Prostate gland (tissue), 2 donors: ENCODE data around the gene RMND5A. TPM values are rescaled to one million over a fixed set of nuclear protein-coding genes. Genes with fewer than 3 reads are reported as not detected.

Experiments
- DNase-seq: peaks from one replicate; pipeline ENCODE4 v3.0.0-alpha.2; 2019; ENCODE audit warnings: low spot score
- H3K27ac ChIP-seq, 2 donors: fragments of 200-600 bp; sonication (generic); 2 replicates each; pipeline ENCODE4 v1.5.1; 2017 to 2019
- H3K27me3 ChIP-seq: fragments of 200-600 bp; sonication (generic); replicated peaks from 2 replicates; pipeline ENCODE4 v1.5.1; 2019; ENCODE audit not compliant: insufficient read depth
- H3K36me3 ChIP-seq, 2 donors: fragments of 200-600 bp; sonication (generic); 1 replicate in 1 of 2; 2 replicates in 1 of 2; pipeline versions ENCODE4 v1.5.1 to v1.8.1; 2017 to 2019
- H3K4me1 ChIP-seq: fragments of 200-600 bp; sonication (generic); replicated peaks from 2 replicates; pipeline ENCODE4 v1.5.1; 2019
- H3K4me3 ChIP-seq, 2 donors: fragments of 200-600 bp; sonication (generic); 2 replicates each; pipeline ENCODE4 v1.5.1; 2017 to 2019
- H3K9me3 ChIP-seq: fragments of 200-600 bp; sonication (generic); 2 replicates; pipeline ENCODE4 v1.5.1; 2017
- POLR2A ChIP-seq: fragments of 450-650 bp; IDR thresholded peaks from one replicate; pipeline ENCODE4 v1.6.1; 2016; ENCODE audit warnings: antibody characterized with exemption, mild to moderate bottlenecking
- POLR2AphosphoS5 ChIP-seq: sonication (generic); formaldehyde crosslinking; IDR thresholded peaks from one replicate; pipeline ENCODE4 v1.6.1; 2017; ENCODE audit warnings: antibody characterized with exemption
- WGBS: methylation state at CpG from one replicate; pipeline ENCODE4 v1.1.5; 2018; 5-methylcytosine and 5-hydroxymethylcytosine counted together
- intact Hi-C: fragments of 100-400 bp; cut with DNase I; formaldehyde crosslinking; loops from one replicate; pipeline ENCODE4 v1.14.2; 2022
- total RNA-seq, 2 donors: library from RNA; depleted of rRNA; stranded (reverse); fragments of >200 nt; gene quantifications; one replicate each; pipeline ENCODE4 v1.1.0, GENCODE V29; 2016
- TF ChIP-seq, protein P1 (sequence below), 4 experiments: fragments of 200-600 bp in 2 of 4; fragments of 450-650 bp in 2 of 4; sonication (generic) in 2 of 4; IDR thresholded peaks; 1 replicate in 3 of 4; 2 replicates in 1 of 4; pipeline ENCODE4 v1.5.1; 2016 to 2019; ENCODE audit warnings: antibody characterized with exemption in 4 of 4, mild to moderate bottlenecking in 2 of 4, moderate library complexity in 2 of 4

RMND5A gene
- total RNA-seq, 2 donors from 2014 or later: 37.1 to 42.9 TPM

DNA sequence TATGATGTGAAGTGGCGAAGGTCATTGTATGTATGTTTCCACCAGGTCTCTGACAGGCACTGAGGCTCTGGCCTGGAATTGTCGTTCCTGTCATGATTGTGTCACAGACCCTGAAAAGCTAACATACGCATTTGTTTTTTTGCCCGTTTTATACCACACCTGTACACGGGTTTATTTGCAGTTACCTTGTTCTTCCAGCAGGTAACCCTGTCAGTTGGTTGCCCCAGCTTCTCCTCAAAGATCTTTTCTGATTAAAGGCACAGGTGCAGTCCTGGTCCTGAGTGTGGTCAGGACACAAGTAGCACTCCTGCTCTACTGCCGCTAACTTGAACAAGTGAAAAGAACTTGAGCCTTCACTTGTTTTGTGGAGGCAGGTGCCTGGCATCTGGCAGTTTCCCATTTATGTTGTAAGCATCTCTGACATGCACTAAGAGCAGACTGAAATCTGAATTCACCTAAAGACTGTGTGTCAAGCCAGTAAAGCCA lies 50.8 kb downstream of the RMND5A start:
- no peak overlapping the region for H3K27ac ChIP-seq
- H3K4me1 ChIP-seq: no peaks in the 10 kb centered on the region
- TF ChIP-seq POLR2A (no peak), POLR2AphosphoS5 (no peak)
- TF ChIP-seq, protein P1, sequence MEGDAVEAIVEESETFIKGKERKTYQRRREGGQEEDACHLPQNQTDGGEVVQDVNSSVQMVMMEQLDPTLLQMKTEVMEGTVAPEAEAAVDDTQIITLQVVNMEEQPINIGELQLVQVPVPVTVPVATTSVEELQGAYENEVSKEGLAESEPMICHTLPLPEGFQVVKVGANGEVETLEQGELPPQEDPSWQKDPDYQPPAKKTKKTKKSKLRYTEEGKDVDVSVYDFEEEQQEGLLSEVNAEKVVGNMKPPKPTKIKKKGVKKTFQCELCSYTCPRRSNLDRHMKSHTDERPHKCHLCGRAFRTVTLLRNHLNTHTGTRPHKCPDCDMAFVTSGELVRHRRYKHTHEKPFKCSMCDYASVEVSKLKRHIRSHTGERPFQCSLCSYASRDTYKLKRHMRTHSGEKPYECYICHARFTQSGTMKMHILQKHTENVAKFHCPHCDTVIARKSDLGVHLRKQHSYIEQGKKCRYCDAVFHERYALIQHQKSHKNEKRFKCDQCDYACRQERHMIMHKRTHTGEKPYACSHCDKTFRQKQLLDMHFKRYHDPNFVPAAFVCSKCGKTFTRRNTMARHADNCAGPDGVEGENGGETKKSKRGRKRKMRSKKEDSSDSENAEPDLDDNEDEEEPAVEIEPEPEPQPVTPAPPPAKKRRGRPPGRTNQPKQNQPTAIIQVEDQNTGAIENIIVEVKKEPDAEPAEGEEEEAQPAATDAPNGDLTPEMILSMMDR (IDR thresholded peaks at IDR 0.05): no peak
- intact Hi-C loops: no loop called here
- DNase-seq: no peak
- no peak overlapping the region for H3K4me3 ChIP-seq
- no peaks in the 10 kb centered on the region for H3K9me3 ChIP-seq
- no peaks in the 10 kb centered on the region for H3K27me3 ChIP-seq
- H3K36me3 ChIP-seq: peaks cover 0 to 5% of the 10 kb centered on the region in 2 donors
- WGBS: 82% methylated on average over 6 of the region's 6 CpGs

DNA sequence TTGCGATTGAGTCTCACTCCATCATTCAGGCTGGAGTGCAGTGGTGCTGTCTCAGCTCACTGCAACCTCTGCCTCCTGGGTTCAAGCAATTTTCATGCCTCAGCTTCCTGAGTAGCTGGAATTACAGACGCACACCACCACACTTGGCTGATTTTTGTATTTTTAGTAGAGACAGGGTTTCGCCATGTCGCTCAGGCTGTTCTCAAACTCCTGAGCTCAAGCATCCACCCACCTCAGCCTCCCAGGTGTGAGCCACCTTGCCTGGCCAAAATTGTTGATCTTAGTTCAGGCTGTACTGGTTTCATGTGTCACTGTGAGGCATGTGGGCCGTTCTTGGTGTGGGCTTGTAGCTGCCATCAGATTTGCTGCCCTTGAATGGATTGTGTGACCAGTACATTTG lies 52.5 kb downstream of the RMND5A start:
- DNase-seq: no peak
- 72% methylated on average over 5 of the region's 5 CpGs for WGBS

DNA sequence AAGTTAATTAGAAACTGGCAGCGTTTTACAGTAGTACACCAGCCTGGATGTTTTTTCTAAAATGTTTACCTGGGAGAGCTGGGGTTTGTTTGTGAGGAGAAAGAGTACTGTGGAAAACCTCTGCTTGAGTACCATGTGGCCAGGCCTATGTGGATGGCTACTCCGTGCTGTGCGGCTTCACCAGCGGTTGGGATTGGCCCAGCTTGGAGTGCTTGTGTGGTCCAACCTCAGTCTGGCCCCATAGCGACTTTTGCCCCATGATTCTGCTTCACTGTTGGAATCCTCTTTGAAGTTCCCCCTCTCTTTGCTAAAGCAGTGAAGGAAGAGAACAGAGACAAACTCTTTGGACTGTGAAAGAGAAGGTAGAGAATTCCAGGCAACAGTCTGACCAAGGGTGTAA lies 54.8 kb downstream of the RMND5A start:
- Histone ChIP-seq H3K27ac (no peak overlapping the region), H3K4me3 (no peak overlapping the region), H3K4me1 (no peaks in the 10 kb centered on the region), H3K36me3 (peaks cover 0 to 5% of the 10 kb centered on the region in 2 donors), H3K27me3 (no peaks in the 10 kb centered on the region), H3K9me3 (no peaks in the 10 kb centered on the region)
- DNase-seq: no peak
- 75% methylated on average over 5 of the region's 5 CpGs for WGBS
- TF ChIP-seq POLR2A (no peak), POLR2AphosphoS5 (no peak)
- TF ChIP-seq, protein P1 (IDR thresholded peaks at IDR 0.05): no peak
- intact Hi-C loops: no loop called here

More for the DNA sequence above, 52.5 kb downstream of the RMND5A start:
- Histone ChIP-seq H3K27ac (no peak overlapping the region), H3K9me3 (no peaks in the 10 kb centered on the region), H3K27me3 (no peaks in the 10 kb centered on the region), H3K4me1 (no peaks in the 10 kb centered on the region), H3K4me3 (no peak overlapping the region), H3K36me3 (peaks cover 0 to 5% of the 10 kb centered on the region in 2 donors)
- no peak for TF ChIP-seq POLR2A
- TF ChIP-seq, protein P1 (IDR thresholded peaks at IDR 0.05): no peak
- TF ChIP-seq POLR2AphosphoS5: no peak
- intact Hi-C loops: no loop called here

DNA sequence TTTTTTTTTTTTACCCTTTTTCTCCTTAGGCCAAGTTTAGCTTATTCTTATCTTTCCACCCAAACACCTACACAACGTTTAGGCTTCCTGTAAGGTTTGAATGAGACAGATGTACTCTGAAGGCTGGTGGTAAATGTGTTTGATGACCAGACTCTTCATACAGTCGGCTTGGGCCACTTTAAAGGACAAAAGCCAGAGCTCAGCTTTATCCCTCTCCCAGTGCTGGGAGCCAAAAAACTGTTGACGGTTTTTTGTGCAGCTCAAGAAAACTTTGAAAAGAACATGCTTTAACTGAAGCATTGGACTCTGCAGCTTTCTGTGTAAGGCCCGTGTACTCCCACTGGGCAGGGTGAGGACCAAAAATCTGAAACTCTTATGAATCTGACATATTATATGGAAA lies 55.2 kb downstream of the RMND5A start:
- no peaks in the 10 kb centered on the region for H3K4me1 ChIP-seq
- H3K27me3 ChIP-seq: no peaks in the 10 kb centered on the region
- no peaks in the 10 kb centered on the region for H3K9me3 ChIP-seq
- H3K4me3 ChIP-seq: no peak overlapping the region
- TF ChIP-seq POLR2A (no peak), POLR2AphosphoS5 (no peak)
- TF ChIP-seq, protein P1 (IDR thresholded peaks at IDR 0.05): no peak
- no peak for DNase-seq
- H3K27ac ChIP-seq: no peak overlapping the region
- intact Hi-C loops: no loop called here
- WGBS: 68% methylated on average over 4 of the region's 4 CpGs
- peaks cover 0 to 5% of the 10 kb centered on the region in 2 donors for H3K36me3 ChIP-seq

DNA sequence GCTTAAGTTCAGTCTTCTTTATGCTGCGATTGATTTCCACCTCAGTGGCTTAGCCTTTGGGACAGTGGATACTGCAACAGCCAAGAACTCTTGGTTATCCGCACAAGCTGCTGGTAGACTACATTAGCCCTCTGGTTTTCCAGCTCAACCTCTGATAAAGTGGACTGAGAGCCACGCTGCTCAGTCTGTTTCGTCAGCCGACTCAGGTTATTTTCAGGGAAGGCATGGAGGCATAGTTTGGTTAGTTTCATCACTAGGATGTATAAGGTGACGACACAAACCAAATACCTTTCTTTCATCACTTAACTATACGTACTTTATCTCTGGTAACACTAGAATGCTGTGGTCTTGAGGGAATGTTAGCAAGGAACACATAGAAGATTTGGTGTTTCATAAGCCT lies 56.4 kb downstream of the RMND5A start:
- no peak for DNase-seq
- peaks cover 0 to 5% of the 10 kb centered on the region in 2 donors for H3K36me3 ChIP-seq
- no peaks in the 10 kb centered on the region for H3K27me3 ChIP-seq
- H3K4me3 ChIP-seq: no peak overlapping the region
- no peaks in the 10 kb centered on the region for H3K9me3 ChIP-seq
- no peak for TF ChIP-seq POLR2A
- TF ChIP-seq, protein P1 (IDR thresholded peaks at IDR 0.05): no peak
- no peak for TF ChIP-seq POLR2AphosphoS5
- WGBS: 92% methylated on average over 7 of the region's 7 CpGs
- no peaks in the 10 kb centered on the region for H3K4me1 ChIP-seq
- H3K27ac ChIP-seq: no peak overlapping the region
- intact Hi-C loops: no loop called here
